Measurements from ENCODE around the gene PLD5. TPM values are rescaled to one million over a fixed set of nuclear protein-coding genes. Genes with fewer than 3 reads are reported as not detected.
"Not testable (repeated sequence)": the region's sequence is repeated elsewhere in the genome, so short reads cannot be mapped to it uniquely, and the experiment has no call there.

The PLD5 gene
- total RNA-seq, 1 donor from 2014 or later = not detected

- no peak for TF ChIP-seq CTCF (IDR thresholded peaks at IDR 0.05)
- Mint-ChIP-seq H3K36me3 (ENCODE audit: low read depth) (no peaks in the 10 kb centered on the region), H3K27ac (ENCODE audit: unreplicated experiment) (no peak overlapping the region), H3K27me3 (ENCODE audit: low read depth) (peaks cover 4% of the 10 kb centered on the region), H3K9me3 (ENCODE audit: low read depth) (no peaks in the 10 kb centered on the region), H3K4me1 (ENCODE audit: low read depth) (no peaks in the 10 kb centered on the region), H3K4me3 (ENCODE audit: unreplicated experiment) (no peak overlapping the region)
- no peak for DNase-seq (ENCODE audit: low spot score)
Observed at GRCh38 chr1:242059976-242060375, 464.5 kb downstream of the PLD5 start.

GRCh38 chr1:242058582-242058981 lies 465.9 kb downstream of the PLD5 start:
- H3K27ac Mint-ChIP-seq (ENCODE audit: unreplicated experiment); H3K9me3 Mint-ChIP-seq (ENCODE audit: low read depth); H3K36me3 Mint-ChIP-seq (ENCODE audit: low read depth); H3K4me1 Mint-ChIP-seq (ENCODE audit: low read depth); H3K4me3 Mint-ChIP-seq (ENCODE audit: unreplicated experiment); DNase-seq (ENCODE audit: low spot score); H3K27me3 Mint-ChIP-seq (ENCODE audit: low read depth): not testable (repeated sequence)

- not testable (repeated sequence) for H3K27ac Mint-ChIP-seq (ENCODE audit: unreplicated experiment); H3K9me3 Mint-ChIP-seq (ENCODE audit: low read depth); H3K27me3 Mint-ChIP-seq (ENCODE audit: low read depth); DNase-seq (ENCODE audit: low spot score); H3K4me1 Mint-ChIP-seq (ENCODE audit: low read depth); H3K4me3 Mint-ChIP-seq (ENCODE audit: unreplicated experiment); H3K36me3 Mint-ChIP-seq (ENCODE audit: low read depth)
Observed at GRCh38 chr1:242058181-242058580, 466.3 kb downstream of the PLD5 start.

- Mint-ChIP-seq H3K36me3 (ENCODE audit: low read depth) (no peaks in the 10 kb centered on the region), H3K27ac (ENCODE audit: unreplicated experiment) (no peak overlapping the region), H3K27me3 (ENCODE audit: low read depth) (peaks cover 6% of the 10 kb centered on the region), H3K4me3 (ENCODE audit: unreplicated experiment) (no peak overlapping the region), H3K9me3 (ENCODE audit: low read depth) (no peaks in the 10 kb centered on the region), H3K4me1 (ENCODE audit: low read depth) (no peaks in the 10 kb centered on the region)
- no peak for TF ChIP-seq CTCF (IDR thresholded peaks at IDR 0.05)
- DNase-seq (ENCODE audit: low spot score) = no peak
Observed at GRCh38 chr1:242057745-242058115, 466.8 kb downstream of the PLD5 start.

GRCh38 chr1:242056988-242057744 lies 467.3 kb downstream of the PLD5 start:
- Mint-ChIP-seq H3K27ac (ENCODE audit: unreplicated experiment) (no peak overlapping the region), H3K4me3 (ENCODE audit: unreplicated experiment) (no peak overlapping the region), H3K36me3 (ENCODE audit: low read depth) (no peaks in the 10 kb centered on the region), H3K27me3 (ENCODE audit: low read depth) (peaks cover 7% of the 10 kb centered on the region), H3K4me1 (ENCODE audit: low read depth) (no peaks in the 10 kb centered on the region), H3K9me3 (ENCODE audit: low read depth) (no peaks in the 10 kb centered on the region)
- DNase-seq (ENCODE audit: low spot score) = no peak
- no peak for TF ChIP-seq CTCF (IDR thresholded peaks at IDR 0.05)

GRCh38 chr1:242055749-242056320 lies 468.7 kb downstream of the PLD5 start:
- Mint-ChIP-seq H3K4me3 (ENCODE audit: unreplicated experiment) (no peak overlapping the region), H3K9me3 (ENCODE audit: low read depth) (no peaks in the 10 kb centered on the region), H3K4me1 (ENCODE audit: low read depth) (no peaks in the 10 kb centered on the region), H3K36me3 (ENCODE audit: low read depth) (no peaks in the 10 kb centered on the region), H3K27me3 (ENCODE audit: low read depth) (peaks cover 7% of the 10 kb centered on the region), H3K27ac (ENCODE audit: unreplicated experiment) (no peak overlapping the region)
- DNase-seq (ENCODE audit: low spot score) = no peak
- no peak for TF ChIP-seq CTCF (IDR thresholded peaks at IDR 0.05)
